Prostate gland (tissue), 2 donors: Measurements from ENCODE around the gene ADAMTS12. TPM values are rescaled to one million over a fixed set of nuclear protein-coding genes. Genes with fewer than 3 reads are reported as not detected.

ENCODE experiments used
- DNase-seq: peaks from one replicate; pipeline ENCODE4 v3.0.0-alpha.2; 2019; ENCODE audit warnings: low spot score
- H3K27ac ChIP-seq, 2 donors: fragments of 200-600 bp; sonication (generic); 2 replicates each; pipeline ENCODE4 v1.5.1; 2017 to 2019
- H3K27me3 ChIP-seq: fragments of 200-600 bp; sonication (generic); replicated peaks from 2 replicates; pipeline ENCODE4 v1.5.1; 2019; ENCODE audit not compliant: insufficient read depth
- H3K36me3 ChIP-seq, 2 donors: fragments of 200-600 bp; sonication (generic); 1 replicate in 1 of 2; 2 replicates in 1 of 2; pipeline versions ENCODE4 v1.5.1 to v1.8.1; 2017 to 2019
- H3K4me1 ChIP-seq: fragments of 200-600 bp; sonication (generic); replicated peaks from 2 replicates; pipeline ENCODE4 v1.5.1; 2019
- H3K4me3 ChIP-seq, 2 donors: fragments of 200-600 bp; sonication (generic); 2 replicates each; pipeline ENCODE4 v1.5.1; 2017 to 2019
- H3K9me3 ChIP-seq: fragments of 200-600 bp; sonication (generic); 2 replicates; pipeline ENCODE4 v1.5.1; 2017
- POLR2A ChIP-seq: fragments of 450-650 bp; IDR thresholded peaks from one replicate; pipeline ENCODE4 v1.6.1; 2016; ENCODE audit warnings: antibody characterized with exemption, mild to moderate bottlenecking
- POLR2AphosphoS5 ChIP-seq: sonication (generic); formaldehyde crosslinking; IDR thresholded peaks from one replicate; pipeline ENCODE4 v1.6.1; 2017; ENCODE audit warnings: antibody characterized with exemption
- WGBS: methylation state at CpG from one replicate; pipeline ENCODE4 v1.1.5; 2018; 5-methylcytosine and 5-hydroxymethylcytosine counted together
- intact Hi-C: fragments of 100-400 bp; cut with DNase I; formaldehyde crosslinking; loops from one replicate; pipeline ENCODE4 v1.14.2; 2022
- total RNA-seq, 2 donors: library from RNA; depleted of rRNA; stranded (reverse); fragments of >200 nt; gene quantifications; one replicate each; pipeline ENCODE4 v1.1.0, GENCODE V29; 2016
- TF ChIP-seq, protein P1 (sequence below), 4 experiments: fragments of 200-600 bp in 2 of 4; fragments of 450-650 bp in 2 of 4; sonication (generic) in 2 of 4; IDR thresholded peaks; 1 replicate in 3 of 4; 2 replicates in 1 of 4; pipeline ENCODE4 v1.5.1; 2016 to 2019; ENCODE audit warnings: antibody characterized with exemption in 4 of 4, mild to moderate bottlenecking in 2 of 4, moderate library complexity in 2 of 4

The ADAMTS12 gene
- total RNA-seq, 2 donors from 2014 or later, result 0.09 to 3.7 TPM

- H3K4me1 ChIP-seq, result peaks cover 3% of the 10 kb centered on the region
- TF ChIP-seq POLR2AphosphoS5 (no peak), POLR2A (no peak)
- TF ChIP-seq, protein P1, sequence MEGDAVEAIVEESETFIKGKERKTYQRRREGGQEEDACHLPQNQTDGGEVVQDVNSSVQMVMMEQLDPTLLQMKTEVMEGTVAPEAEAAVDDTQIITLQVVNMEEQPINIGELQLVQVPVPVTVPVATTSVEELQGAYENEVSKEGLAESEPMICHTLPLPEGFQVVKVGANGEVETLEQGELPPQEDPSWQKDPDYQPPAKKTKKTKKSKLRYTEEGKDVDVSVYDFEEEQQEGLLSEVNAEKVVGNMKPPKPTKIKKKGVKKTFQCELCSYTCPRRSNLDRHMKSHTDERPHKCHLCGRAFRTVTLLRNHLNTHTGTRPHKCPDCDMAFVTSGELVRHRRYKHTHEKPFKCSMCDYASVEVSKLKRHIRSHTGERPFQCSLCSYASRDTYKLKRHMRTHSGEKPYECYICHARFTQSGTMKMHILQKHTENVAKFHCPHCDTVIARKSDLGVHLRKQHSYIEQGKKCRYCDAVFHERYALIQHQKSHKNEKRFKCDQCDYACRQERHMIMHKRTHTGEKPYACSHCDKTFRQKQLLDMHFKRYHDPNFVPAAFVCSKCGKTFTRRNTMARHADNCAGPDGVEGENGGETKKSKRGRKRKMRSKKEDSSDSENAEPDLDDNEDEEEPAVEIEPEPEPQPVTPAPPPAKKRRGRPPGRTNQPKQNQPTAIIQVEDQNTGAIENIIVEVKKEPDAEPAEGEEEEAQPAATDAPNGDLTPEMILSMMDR (IDR thresholded peaks at IDR 0.05), result no peak
- H3K4me3 ChIP-seq, result no peak overlapping the region
- no peak overlapping the region for H3K27ac ChIP-seq
- intact Hi-C loops, result no loop called here
- H3K36me3 ChIP-seq, result no peaks in the 10 kb centered on the region
- WGBS, result 74% methylated on average over 3 of the region's 3 CpGs
- H3K9me3 ChIP-seq, result no peaks in the 10 kb centered on the region
- H3K27me3 ChIP-seq, result no peaks in the 10 kb centered on the region
- no peak for DNase-seq
Observed at GRCh38 chr5:33738097-33738496, 153.7 kb downstream of the ADAMTS12 start.

GRCh38 chr5:33737697-33738096, 154.1 kb downstream of the ADAMTS12 start:
- no peaks in the 10 kb centered on the region for H3K9me3 ChIP-seq
- intact Hi-C loops, result no loop called here
- no peaks in the 10 kb centered on the region for H3K27me3 ChIP-seq
- H3K27ac ChIP-seq, result no peak overlapping the region
- 72% methylated on average over 2 of the region's 2 CpGs for WGBS
- H3K4me1 ChIP-seq, result peaks cover 3% of the 10 kb centered on the region
- no peaks in the 10 kb centered on the region for H3K36me3 ChIP-seq
- no peak for DNase-seq
- H3K4me3 ChIP-seq, result no peak overlapping the region
- TF ChIP-seq, protein P1 (IDR thresholded peaks at IDR 0.05), result no peak
- TF ChIP-seq POLR2AphosphoS5 (no peak), POLR2A (no peak)

GRCh38 chr5:33737284-33737683, 154.5 kb downstream of the ADAMTS12 start:
- intact Hi-C loops, result no loop called here
- no peak overlapping the region for H3K4me3 ChIP-seq
- H3K27me3 ChIP-seq, result no peaks in the 10 kb centered on the region
- no peak overlapping the region for H3K27ac ChIP-seq
- peaks cover 3% of the 10 kb centered on the region for H3K4me1 ChIP-seq
- H3K9me3 ChIP-seq, result no peaks in the 10 kb centered on the region
- TF ChIP-seq POLR2AphosphoS5 (no peak), POLR2A (no peak)
- TF ChIP-seq, protein P1 (IDR thresholded peaks at IDR 0.05), result no peak
- no peak for DNase-seq
- no peaks in the 10 kb centered on the region for H3K36me3 ChIP-seq
- 88% methylated on average over 1 of the region's 1 CpG for WGBS

DNA sequence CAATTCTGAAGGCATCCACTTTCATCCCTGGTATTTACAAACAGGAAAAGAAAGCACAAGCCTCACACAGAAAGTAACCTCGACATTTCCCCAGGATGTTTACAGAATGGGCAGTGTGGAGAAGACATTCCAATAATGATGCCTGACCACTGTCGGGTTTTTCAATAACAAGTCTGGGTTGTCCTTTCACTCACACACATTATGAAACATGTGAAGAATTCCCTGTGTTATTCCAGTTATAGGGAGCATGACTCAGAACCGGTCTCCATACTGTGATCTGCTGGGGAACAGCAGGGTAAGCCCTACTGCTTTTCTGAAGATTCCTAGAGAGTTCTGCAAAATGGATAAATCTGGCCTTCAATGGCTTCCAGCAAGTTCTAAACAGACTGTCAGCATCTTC, 155.3 kb downstream of the ADAMTS12 start:
- no peak for DNase-seq
- 75% methylated on average over 3 of the region's 3 CpGs for WGBS
- no peak overlapping the region for H3K27ac ChIP-seq
- H3K9me3 ChIP-seq, result no peaks in the 10 kb centered on the region
- intact Hi-C loops, result no loop called here
- no peaks in the 10 kb centered on the region for H3K27me3 ChIP-seq
- peaks cover 3% of the 10 kb centered on the region for H3K4me1 ChIP-seq
- TF ChIP-seq, protein P1 (IDR thresholded peaks at IDR 0.05), result no peak
- TF ChIP-seq POLR2AphosphoS5, result no peak
- TF ChIP-seq POLR2A, result no peak
- H3K36me3 ChIP-seq, result no peaks in the 10 kb centered on the region
- H3K4me3 ChIP-seq, result no peak overlapping the region

DNA sequence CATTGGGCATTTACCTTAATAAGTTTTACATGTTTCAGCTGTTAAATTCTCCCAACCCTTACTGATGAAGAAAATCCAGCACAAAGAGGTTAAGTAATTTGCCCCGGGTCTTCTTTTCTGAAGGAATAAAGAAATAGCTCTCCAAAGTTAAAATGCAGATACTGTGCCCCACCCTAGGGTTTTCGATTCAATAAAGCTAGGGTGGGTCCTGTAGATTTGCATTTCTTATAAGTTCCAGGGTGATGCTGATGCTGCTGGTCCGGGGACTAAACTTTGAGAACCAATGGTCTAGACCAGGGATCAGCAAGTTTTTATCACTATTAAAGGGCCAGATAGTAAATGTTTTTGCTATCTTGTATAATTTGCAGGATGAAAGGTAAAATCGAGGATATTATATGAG, 156.7 kb downstream of the ADAMTS12 start:
- H3K4me3 ChIP-seq, result no peak overlapping the region
- H3K27me3 ChIP-seq, result no peaks in the 10 kb centered on the region
- no peaks in the 10 kb centered on the region for H3K36me3 ChIP-seq
- no peak for DNase-seq
- WGBS, result 86% methylated on average over 4 of the region's 4 CpGs
- intact Hi-C loops, result no loop called here
- H3K4me1 ChIP-seq, result peaks cover 3% of the 10 kb centered on the region
- no peak overlapping the region for H3K27ac ChIP-seq
- TF ChIP-seq, protein P1 (IDR thresholded peaks at IDR 0.05), result no peak
- TF ChIP-seq POLR2AphosphoS5 (no peak), POLR2A (no peak)
- no peaks in the 10 kb centered on the region for H3K9me3 ChIP-seq
